Measurements from ENCODE around the gene WSB1. TPM values are rescaled to one million over a fixed set of nuclear protein-coding genes. Genes with fewer than 3 reads are reported as not detected.

Gene WSB1
- polyA plus RNA-seq, 1 donor from 2014 or later = 261 TPM

GRCh38 chr17:27289856-27290255, 4.1 kb upstream of the WSB1 start:
- H3K27me3 Mint-ChIP-seq = no peaks in the 10 kb centered on the region
- peaks cover 17 to 30% (median 20%) of the 10 kb centered on the region in 3 donors for H3K4me1 Mint-ChIP-seq
- H3K9me3 Mint-ChIP-seq = no peaks in the 10 kb centered on the region
- peak overlapping the region in 1 of 3 donors; percentile 26 for H3K27ac Mint-ChIP-seq
- peaks cover 2% of the 10 kb centered on the region for H3K36me3 Mint-ChIP-seq
- peak overlapping the region in 1 of 4 donors; percentile 50 for H3K4me3 Mint-ChIP-seq

GRCh38 chr17:27290916-27291598, 2.9 kb upstream of the WSB1 start:
- no peaks in the 10 kb centered on the region for H3K9me3 Mint-ChIP-seq
- peaks cover 2% of the 10 kb centered on the region for H3K36me3 Mint-ChIP-seq
- peak overlapping the region in 1 of 3 donors; percentile 67 for H3K27ac Mint-ChIP-seq
- peaks cover 17 to 27% (median 17%) of the 10 kb centered on the region in 3 donors for H3K4me1 Mint-ChIP-seq
- H3K4me3 Mint-ChIP-seq = peak overlapping the region in 2 of 4 donors; percentile 41 to 79
- H3K27me3 Mint-ChIP-seq = no peaks in the 10 kb centered on the region

DNA sequence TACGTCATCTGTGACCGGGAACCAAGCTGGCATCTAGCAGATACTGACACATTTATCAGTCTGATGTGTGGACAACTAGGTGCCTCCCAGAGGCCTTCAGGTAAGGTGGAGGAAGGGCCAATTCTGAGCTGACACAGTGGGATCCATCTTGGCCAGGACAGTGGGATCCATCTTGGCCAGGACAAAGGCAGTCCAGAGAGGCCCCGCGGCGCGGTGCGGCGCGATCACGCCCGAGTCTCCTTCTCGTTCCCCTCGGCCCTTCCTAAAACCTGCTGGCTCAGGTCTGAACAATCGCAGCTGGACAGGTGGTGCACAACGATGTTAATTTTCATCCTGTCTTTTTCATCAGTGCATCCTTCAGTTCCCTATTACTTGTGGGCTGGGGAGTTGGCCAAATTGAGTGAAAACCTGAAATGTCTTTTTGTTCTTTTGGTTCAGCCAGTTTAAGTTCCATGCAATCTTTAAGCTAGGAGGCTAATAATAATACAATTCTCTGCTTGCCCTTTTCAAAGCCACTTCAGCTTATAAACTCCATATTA, 486 bp upstream of the WSB1 start:
- Mint-ChIP-seq H3K27ac (peak overlapping the region; percentile 89 to 99 (median 97)), H3K4me1 (peaks cover 25 to 27% (median 25%) of the 10 kb centered on the region in 3 donors), H3K4me3 (peak overlapping the region; percentile 95 to 99 (median 98)), H3K27me3 (no peaks in the 10 kb centered on the region), H3K36me3 (no peaks in the 10 kb centered on the region), H3K9me3 (no peaks in the 10 kb centered on the region)

DNA sequence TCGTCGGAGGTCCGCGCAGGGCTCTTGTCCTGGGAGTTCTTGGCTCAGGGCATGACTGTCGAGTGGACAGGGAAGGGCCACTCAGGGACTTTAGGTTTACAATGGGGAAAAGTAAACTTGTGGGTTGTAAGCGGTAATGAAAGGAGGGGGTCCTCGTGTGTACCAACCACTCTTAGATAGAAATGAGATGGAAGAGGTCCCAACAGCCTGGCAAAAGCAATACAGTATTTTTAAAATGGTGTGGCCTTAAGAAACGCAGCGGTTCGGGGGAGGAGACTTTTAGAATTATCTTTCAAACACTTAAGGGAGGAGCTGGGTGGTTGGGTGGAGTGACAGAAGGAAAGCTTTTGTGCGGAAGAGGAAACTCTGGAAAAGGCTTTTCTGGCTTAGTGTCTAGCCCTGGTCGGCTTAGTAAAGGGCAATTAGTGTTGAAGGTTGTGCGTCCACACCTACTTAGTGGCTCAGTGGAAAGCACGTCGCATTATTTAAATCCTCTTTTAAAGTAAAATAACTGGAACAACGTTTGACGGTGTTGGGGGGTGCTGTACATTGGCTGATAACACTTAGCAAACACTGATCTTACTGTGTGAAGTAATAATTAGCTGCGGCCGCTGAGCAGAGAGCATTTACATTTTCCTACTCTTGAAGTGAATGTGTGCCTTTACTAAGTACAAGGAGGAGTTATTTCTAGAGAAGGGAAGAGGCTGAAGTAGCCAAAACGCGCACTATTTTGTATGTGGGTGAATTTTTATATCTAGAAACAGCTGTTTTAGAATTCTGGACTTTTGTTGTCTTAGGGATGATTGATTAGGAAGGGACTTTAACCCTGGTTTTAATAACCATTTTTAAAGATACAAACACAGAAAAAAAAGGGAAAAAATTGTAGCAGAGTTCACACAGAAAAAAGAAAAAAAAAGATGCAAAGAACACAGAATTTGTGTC, 1.0 kb downstream of the WSB1 start:
- no peaks in the 10 kb centered on the region for H3K36me3 Mint-ChIP-seq
- peak overlapping the region; percentile 95 to 99 (median 98) for H3K4me3 Mint-ChIP-seq
- H3K27ac Mint-ChIP-seq = peak overlapping the region; percentile 89 to 99 (median 97)
- no peaks in the 10 kb centered on the region for H3K9me3 Mint-ChIP-seq
- H3K27me3 Mint-ChIP-seq = no peaks in the 10 kb centered on the region
- H3K4me1 Mint-ChIP-seq = peaks cover 35 to 36% (median 36%) of the 10 kb centered on the region in 3 donors

DNA sequence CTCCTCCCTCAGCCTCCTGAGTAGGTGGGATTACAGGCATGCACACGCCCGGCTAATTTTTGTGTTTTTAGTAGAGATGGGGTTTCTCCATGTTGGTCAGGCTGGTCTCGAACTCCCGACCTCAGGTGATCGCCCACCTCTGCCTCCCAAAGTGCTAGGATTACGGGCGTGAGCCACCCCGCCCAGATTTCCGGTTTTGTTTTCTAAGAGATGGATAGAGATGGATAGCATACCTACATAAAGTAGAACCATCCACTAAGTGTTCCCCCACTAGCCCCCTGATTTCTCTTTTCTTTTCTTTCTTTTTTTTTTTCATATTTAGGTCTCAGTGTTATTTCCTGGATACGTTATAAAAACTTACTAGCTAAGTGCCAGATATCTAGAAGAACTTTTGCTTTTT, 2.0 kb downstream of the WSB1 start:
- Mint-ChIP-seq H3K27ac (peak overlapping the region; percentile 89 to 99 (median 97)), H3K4me1 (peaks cover 36 to 41% (median 38%) of the 10 kb centered on the region in 3 donors), H3K27me3 (no peaks in the 10 kb centered on the region), H3K36me3 (no peaks in the 10 kb centered on the region), H3K9me3 (no peaks in the 10 kb centered on the region), H3K4me3 (peak overlapping the region; percentile 95 to 99 (median 98))

- H3K9me3 Mint-ChIP-seq = no peaks in the 10 kb centered on the region
- H3K27me3 Mint-ChIP-seq = no peaks in the 10 kb centered on the region
- peak overlapping the region; percentile 95 to 99 (median 98) for H3K4me3 Mint-ChIP-seq
- no peaks in the 10 kb centered on the region for H3K36me3 Mint-ChIP-seq
- peak overlapping the region; percentile 89 to 99 (median 97) for H3K27ac Mint-ChIP-seq
- peaks cover 41 to 46% (median 44%) of the 10 kb centered on the region in 3 donors for H3K4me1 Mint-ChIP-seq
Observed at GRCh38 chr17:27296428-27296979, 2.6 kb downstream of the WSB1 start.

- Mint-ChIP-seq H3K9me3 (no peaks in the 10 kb centered on the region), H3K27ac (peak overlapping the region; percentile 1 to 65 (median 29)), H3K36me3 (no peaks in the 10 kb centered on the region), H3K4me1 (peaks cover 47 to 51% (median 48%) of the 10 kb centered on the region in 3 donors), H3K27me3 (no peaks in the 10 kb centered on the region), H3K4me3 (peak overlapping the region in 3 of 4 donors; percentile 27 to 84 (median 77))
Observed at GRCh38 chr17:27299384-27300049, 5.6 kb downstream of the WSB1 start.

DNA sequence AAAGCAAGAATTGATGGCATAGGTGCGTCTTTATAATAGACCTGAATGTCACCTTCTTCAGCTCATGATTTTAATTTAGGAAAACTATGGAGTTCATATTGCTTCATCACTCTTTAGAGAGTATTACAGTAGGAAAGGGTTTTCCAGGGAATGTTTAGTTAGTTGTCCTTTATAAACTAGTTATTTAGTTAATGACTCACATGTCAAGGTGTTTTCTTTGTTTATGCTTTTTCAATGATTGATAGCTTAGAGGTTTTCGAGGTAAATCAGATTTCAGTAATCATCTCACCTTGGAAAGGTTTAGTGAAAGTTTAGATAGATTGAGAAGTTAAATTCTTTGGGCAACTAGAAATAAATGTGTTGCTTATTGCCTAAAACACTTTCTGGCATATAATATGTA, 9.8 kb downstream of the WSB1 start:
- peak overlapping the region in 1 of 3 donors; percentile 13 for H3K27ac Mint-ChIP-seq

GRCh38 chr17:27306276-27306835, 12.4 kb downstream of the WSB1 start:
- H3K27me3 Mint-ChIP-seq = no peaks in the 10 kb centered on the region
- H3K4me3 Mint-ChIP-seq = no peak overlapping the region
- no peaks in the 10 kb centered on the region for H3K9me3 Mint-ChIP-seq
- peaks cover 12 to 16% (median 13%) of the 10 kb centered on the region in 3 donors for H3K4me1 Mint-ChIP-seq
- H3K36me3 Mint-ChIP-seq = peaks cover 3% of the 10 kb centered on the region
- peak overlapping the region in 1 of 3 donors; percentile 5 for H3K27ac Mint-ChIP-seq

More for the DNA sequence above, 9.8 kb downstream of the WSB1 start:
- H3K9me3 Mint-ChIP-seq = no peaks in the 10 kb centered on the region
- H3K27me3 Mint-ChIP-seq = no peaks in the 10 kb centered on the region
- peak overlapping the region in 1 of 4 donors; percentile 22 for H3K4me3 Mint-ChIP-seq
- peaks cover 30 to 33% (median 31%) of the 10 kb centered on the region in 3 donors for H3K4me1 Mint-ChIP-seq
- no peaks in the 10 kb centered on the region for H3K36me3 Mint-ChIP-seq

DNA sequence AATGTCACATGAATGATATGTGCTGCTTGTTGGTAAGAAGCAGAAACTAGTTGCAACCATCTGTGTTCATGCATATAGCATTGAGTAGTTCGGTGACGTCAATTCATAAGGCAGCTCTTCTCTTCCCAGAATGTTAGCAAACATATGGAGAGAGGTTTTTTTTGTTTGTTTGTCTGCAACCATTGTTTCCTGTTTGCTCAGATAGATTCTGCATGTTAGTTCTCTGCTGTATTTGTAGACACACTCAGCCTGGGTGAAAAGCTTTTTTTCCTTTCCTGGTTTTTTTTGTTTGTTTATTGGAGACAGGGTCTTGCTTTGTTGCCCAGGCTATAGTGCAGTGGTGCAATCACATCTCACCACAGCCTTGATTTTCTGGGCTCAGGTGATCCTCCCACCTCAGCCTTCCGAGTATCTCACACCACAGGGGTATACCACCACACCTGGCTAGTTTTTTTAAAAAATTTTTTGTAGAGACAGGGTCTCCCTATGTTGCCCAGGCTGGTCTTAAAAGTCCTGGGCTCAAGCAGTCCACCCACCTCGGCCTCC, 16.7 kb downstream of the WSB1 start:
- Mint-ChIP-seq H3K4me3 (no peak overlapping the region), H3K27me3 (no peaks in the 10 kb centered on the region), H3K9me3 (no peaks in the 10 kb centered on the region), H3K27ac (peak overlapping the region in 2 of 3 donors; percentile 21 to 82), H3K4me1 (no peaks in the 10 kb centered on the region), H3K36me3 (peaks cover 4% of the 10 kb centered on the region)

- H3K27me3 Mint-ChIP-seq = no peaks in the 10 kb centered on the region
- no peak overlapping the region for H3K4me3 Mint-ChIP-seq
- peaks cover 4% of the 10 kb centered on the region for H3K36me3 Mint-ChIP-seq
- H3K9me3 Mint-ChIP-seq = no peaks in the 10 kb centered on the region
- no peak overlapping the region for H3K27ac Mint-ChIP-seq
- H3K4me1 Mint-ChIP-seq = no peaks in the 10 kb centered on the region
Observed at GRCh38 chr17:27313301-27313700, 19.4 kb downstream of the WSB1 start.

- peaks cover 7% of the 10 kb centered on the region for H3K36me3 Mint-ChIP-seq
- H3K27me3 Mint-ChIP-seq = no peaks in the 10 kb centered on the region
- no peak overlapping the region for H3K27ac Mint-ChIP-seq
- no peaks in the 10 kb centered on the region for H3K9me3 Mint-ChIP-seq
- no peaks in the 10 kb centered on the region for H3K4me1 Mint-ChIP-seq
- no peak overlapping the region for H3K4me3 Mint-ChIP-seq
Observed at GRCh38 chr17:27315322-27315721, 21.4 kb downstream of the WSB1 start.

DNA sequence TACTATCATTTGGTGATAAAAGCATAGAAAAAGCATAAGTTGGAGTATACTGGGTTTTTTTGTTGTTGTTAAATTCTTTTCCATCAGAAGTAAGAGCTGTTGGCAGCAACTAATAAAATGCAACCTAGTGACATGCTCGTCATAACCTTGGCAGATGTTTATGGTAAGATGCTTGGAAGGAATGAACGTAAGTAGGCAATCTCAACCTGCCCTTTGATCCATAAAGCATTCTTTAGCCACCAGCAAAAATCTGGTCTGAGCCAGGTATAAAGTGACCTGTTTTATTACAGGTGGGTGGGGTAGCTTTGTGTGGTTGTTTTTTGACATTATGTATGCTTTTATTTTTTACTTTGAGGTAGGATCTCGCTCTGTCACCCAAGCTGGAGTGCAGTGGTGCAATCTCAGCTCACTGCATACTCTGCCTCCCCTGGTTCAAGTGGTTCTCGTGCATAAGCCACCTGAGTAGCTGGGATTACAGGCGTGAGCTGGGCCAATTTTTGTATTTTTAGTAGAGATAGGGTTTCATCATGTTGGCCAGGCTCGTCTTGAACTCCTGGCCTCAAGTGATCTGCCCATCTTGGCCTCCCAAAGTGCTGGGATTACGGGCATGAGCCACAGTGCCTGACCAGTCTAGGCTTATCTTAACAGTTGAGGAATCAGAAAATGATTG, 22.0 kb downstream of the WSB1 start:
- Mint-ChIP-seq H3K4me1 (no peaks in the 10 kb centered on the region), H3K27ac (no peak overlapping the region), H3K4me3 (no peak overlapping the region), H3K27me3 (no peaks in the 10 kb centered on the region), H3K9me3 (no peaks in the 10 kb centered on the region), H3K36me3 (peaks cover 5% of the 10 kb centered on the region)

Data from IgD-negative memory B cell (primary cell).